ENCODE data around the gene DLGAP1. TPM values are rescaled to one million over a fixed set of nuclear protein-coding genes. Genes with fewer than 3 reads are reported as not detected.
"Not testable (repeated sequence)": the region's sequence is repeated elsewhere in the genome, so short reads cannot be mapped to it uniquely, and the experiment has no call there.

DLGAP1 gene
- total and polyA plus RNA-seq, 2 experiments from 2014 or later: 17.0 to 48.5 TPM

- no peak for TF ChIP-seq REST (IDR thresholded peaks at IDR 0.05; ENCODE audit: unreplicated experiment)
- TF ChIP-seq CTCF (conservative IDR thresholded peaks at IDR 0.05; ENCODE audit: low read depth in 2 of 2): no peak
Observed at GRCh38 chr18:3651266-3651665, 803.8 kb downstream of the DLGAP1 start (continued).

- H3K9me2 ChIP-seq (ENCODE audit: insufficient read depth); H3K36me3 ChIP-seq (ENCODE audit: insufficient read depth); ATAC-seq; H4K20me1 ChIP-seq (replicated peaks; ENCODE audit: insufficient read depth); DNase-seq (ENCODE audit: low spot score); H3K27ac ChIP-seq (ENCODE audit: low read depth); H3K27ac Mint-ChIP-seq; H3K4me3 ChIP-seq; H2AFZ ChIP-seq; H3K9me3 Mint-ChIP-seq; H3K27me3 ChIP-seq (ENCODE audit: insufficient read depth); H3K4me3 Mint-ChIP-seq; H3K79me2 ChIP-seq (replicated peaks; ENCODE audit: insufficient read depth); H3K36me3 Mint-ChIP-seq (ENCODE audit: low read depth); H3K4me2 ChIP-seq: not testable (repeated sequence)
- Mint-ChIP-seq H3K4me1 (peaks cover 41% of the 10 kb centered on the region), H3K27me3 (ENCODE audit: insufficient read depth, low read depth, poor library complexity) (peaks cover 16% of the 10 kb centered on the region)
- peaks cover 24% of the 10 kb centered on the region for H3F3A ChIP-seq (replicated peaks; ENCODE audit: low read depth)
- H3K4me1 ChIP-seq (ENCODE audit: insufficient read depth): peaks cover 47% of the 10 kb centered on the region
Observed at GRCh38 chr18:3650521-3651042, 804.5 kb downstream of the DLGAP1 start.

GRCh38 chr18:3649633-3650426, 805.3 kb downstream of the DLGAP1 start:
- no peak for ATAC-seq
- TF ChIP-seq ETS1 (IDR thresholded peaks at IDR 0.05): no peak
- TF ChIP-seq POLR2AphosphoS5 (IDR thresholded peaks at IDR 0.05; ENCODE audit: low read depth): no peak
- TF ChIP-seq ZNF331 (CRISPR knock-in tag; IDR thresholded peaks at IDR 0.05; ENCODE audit: low read depth): no peak
- TF ChIP-seq STAT1 (IDR thresholded peaks at IDR 0.05; ENCODE audit: unreplicated experiment): no peak
- TF ChIP-seq EZH2phosphoT487 (IDR thresholded peaks at IDR 0.05; ENCODE audit: unreplicated experiment): no peak
- TF ChIP-seq EZH2 (IDR thresholded peaks at IDR 0.05; ENCODE audit: low read depth, unreplicated experiment): no peak
- no peak for TF ChIP-seq NANOG (IDR thresholded peaks at IDR 0.05; ENCODE audit: borderline replicate concordance)
- TF ChIP-seq CREB1 (CRISPR knock-in tag; IDR thresholded peaks at IDR 0.05; ENCODE audit: low read depth): no peak
- no peak for TF ChIP-seq JUNB (IDR thresholded peaks at IDR 0.05; ENCODE audit: unreplicated experiment)
- no peak for TF ChIP-seq REST (IDR thresholded peaks at IDR 0.05; ENCODE audit: unreplicated experiment)

More at GRCh38 chr18:3649633-3650426, 805.3 kb downstream of the DLGAP1 start:
- no peak for DNase-seq (ENCODE audit: low spot score)
- Histone ChIP-seq H3K4me2 (0 out of 2 replicates have a peak overlapping the region, but pooled peaks have one; percentile 50), H3K79me2 (replicated peaks; ENCODE audit: insufficient read depth) (no peaks in the 10 kb centered on the region), H3K36me3 (ENCODE audit: insufficient read depth) (no peaks in the 10 kb centered on the region), H3K27ac (ENCODE audit: low read depth) (peak overlapping the region; percentile 53; the same call in 1 of the 2 replicates), H3K27me3 (ENCODE audit: insufficient read depth) (no peaks in the 10 kb centered on the region), H3K4me1 (ENCODE audit: insufficient read depth) (peaks cover 40% of the 10 kb centered on the region), H3F3A (replicated peaks; ENCODE audit: low read depth) (peaks cover 16% of the 10 kb centered on the region), H3K4me3 (no peak overlapping the region), H2AFZ (no peak overlapping the region), H4K20me1 (replicated peaks; ENCODE audit: insufficient read depth) (no peaks in the 10 kb centered on the region), H3K9me2 (ENCODE audit: insufficient read depth) (no peaks in the 10 kb centered on the region)
- H3K9me3 Mint-ChIP-seq: no peaks in the 10 kb centered on the region
- peaks cover 34% of the 10 kb centered on the region for H3K4me1 Mint-ChIP-seq
- H3K27me3 Mint-ChIP-seq (ENCODE audit: insufficient read depth, low read depth, poor library complexity): peaks cover 14% of the 10 kb centered on the region
- H3K4me3 Mint-ChIP-seq: no peak overlapping the region
- H3K36me3 Mint-ChIP-seq (ENCODE audit: low read depth): peaks cover 8% of the 10 kb centered on the region; the same call in 2 of the 3 replicates
- no peak overlapping the region for H3K27ac Mint-ChIP-seq

Measured in GM23338 (cell line).